Astrocyte (in vitro differentiated cells and primary cell): Measurements from ENCODE around the gene PPFIA1. TPM values are rescaled to one million over a fixed set of nuclear protein-coding genes. Genes with fewer than 3 reads are reported as not detected.

Experiments used
- DNase-seq: peaks from one replicate; pipeline ENCODE4 v3.0.0-alpha.2; 2010; ENCODE audit warnings: low read depth
- FAIRE-seq: peaks from 2 replicates; lab custom pipeline; 2011; peaks lifted over from hg19 to GRCh38; lab: Jason Lieb, UNC
- H2AFZ ChIP-seq: 2 replicates; pipeline ENCODE4 v1.6.0; 2012; ENCODE audit warnings: low read depth, low read length, inconsistent platforms
- H3K27ac ChIP-seq: 2 replicates; pipeline ENCODE4 v1.5.1; 2011; ENCODE audit warnings: low read depth, low read length, inconsistent platforms
- H3K27me3 ChIP-seq: 2 replicates; pipeline ENCODE4 v1.6.0; 2011; ENCODE audit warnings: low read length, inconsistent platforms; ENCODE audit not compliant: insufficient read depth
- H3K36me3 ChIP-seq: 2 replicates; pipeline ENCODE4 v1.5.1; 2011; ENCODE audit warnings: low read length, inconsistent platforms; ENCODE audit not compliant: insufficient read depth
- H3K4me1 ChIP-seq: 2 replicates; pipeline ENCODE4 v1.5.1; 2011; ENCODE audit warnings: low read length, inconsistent platforms; ENCODE audit not compliant: insufficient read depth
- H3K4me2 ChIP-seq: 2 replicates; pipeline ENCODE4 v1.6.0; 2012; ENCODE audit warnings: low read length, inconsistent platforms
- H3K4me3 ChIP-seq: 2 replicates; pipeline ENCODE4 v1.5.1; 2011; ENCODE audit warnings: low read depth, mild to moderate bottlenecking, low read length, inconsistent platforms; ENCODE audit not compliant: insufficient read depth
- H3K79me2 ChIP-seq: 2 replicates; pipeline ENCODE4 v1.6.0; 2012; ENCODE audit warnings: mild to moderate bottlenecking, low read length, inconsistent platforms; ENCODE audit not compliant: insufficient read depth
- H3K9ac ChIP-seq: 2 replicates; pipeline ENCODE4 v1.6.0; 2012; ENCODE audit warnings: mild to moderate bottlenecking, low read length, inconsistent platforms
- H3K9me3 ChIP-seq: 2 replicates; pipeline ENCODE4 v1.5.1; 2012; ENCODE audit warnings: low read depth, mild to moderate bottlenecking, low read length, inconsistent platforms; ENCODE audit not compliant: insufficient read depth
- H4K20me1 ChIP-seq: 2 replicates; pipeline ENCODE4 v1.6.0; 2012; ENCODE audit warnings: low read length, inconsistent platforms; ENCODE audit not compliant: insufficient read depth
- H3K27ac Mint-ChIP-seq: one replicate; pipeline ENCODE4 v1.8.0; 2021; ENCODE audit warnings: mild to moderate bottlenecking, mixed read lengths; ENCODE audit not compliant: unreplicated experiment
- H3K27me3 Mint-ChIP-seq: one replicate; pipeline ENCODE4 v1.8.0; 2021; ENCODE audit warnings: low read depth, mixed read lengths; ENCODE audit not compliant: unreplicated experiment
- H3K36me3 Mint-ChIP-seq: one replicate; pipeline ENCODE4 v1.8.0; 2021; ENCODE audit warnings: low read depth, mixed read lengths; ENCODE audit not compliant: unreplicated experiment
- H3K4me1 Mint-ChIP-seq: one replicate; pipeline ENCODE4 v1.8.0; 2021; ENCODE audit warnings: low read depth, mixed read lengths; ENCODE audit not compliant: unreplicated experiment
- H3K4me3 Mint-ChIP-seq: one replicate; pipeline ENCODE4 v1.8.0; 2021; ENCODE audit warnings: mild to moderate bottlenecking, moderate library complexity, mixed read lengths; ENCODE audit not compliant: unreplicated experiment
- H3K9me3 Mint-ChIP-seq: one replicate; pipeline ENCODE4 v1.8.0; 2021; ENCODE audit warnings: mild to moderate bottlenecking, mixed read lengths; ENCODE audit not compliant: unreplicated experiment
- CTCF ChIP-seq: IDR thresholded peaks from 2 replicates; pipeline ENCODE4 v1.5.1; 2011; ENCODE audit warnings: low read depth, mild to moderate bottlenecking, inconsistent platforms, low read length, moderate library complexity; ENCODE audit not compliant: insufficient read depth
- EZH2 ChIP-seq: IDR thresholded peaks from 2 replicates; pipeline ENCODE4 v1.6.1; 2012; ENCODE audit warnings: mild to moderate bottlenecking, low read length, inconsistent platforms; ENCODE audit not compliant: insufficient read depth
- total RNA-seq: library from RNA; stranded (reverse); gene quantifications from 2 replicates; pipeline ENCODE4 v1.2.1, GENCODE V29; 2021

PPFIA1 gene
- total RNA-seq, 1 donor from 2014 or later: 54.7 TPM

- peaks cover 32% of the 10 kb centered on the region for H3K4me1 Mint-ChIP-seq
- Histone ChIP-seq H3K36me3 (no peaks in the 10 kb centered on the region), H2AFZ (no peak overlapping the region), H3K27ac (peak overlapping the region; percentile 37), H3K27me3 (no peaks in the 10 kb centered on the region), H3K4me3 (no peak overlapping the region), H3K9ac (peak overlapping the region; percentile 32), H3K4me1 (peaks cover 41% of the 10 kb centered on the region), H4K20me1 (peaks cover 48% of the 10 kb centered on the region), H3K79me2 (peaks cover 66% of the 10 kb centered on the region), H3K4me2 (peak overlapping the region; percentile 0), H3K9me3 (no peaks in the 10 kb centered on the region)
- peak; percentile 87 for DNase-seq
- no peaks in the 10 kb centered on the region for H3K27me3 Mint-ChIP-seq
- TF ChIP-seq CTCF (no peak), EZH2 (no peak)
- peaks cover 19% of the 10 kb centered on the region for H3K36me3 Mint-ChIP-seq
- no peak overlapping the region for H3K4me3 Mint-ChIP-seq
- H3K27ac Mint-ChIP-seq: no peak overlapping the region
- H3K9me3 Mint-ChIP-seq: no peaks in the 10 kb centered on the region
- FAIRE-seq: peak; percentile 83
These were observed 32.6 kb downstream of the PPFIA1 start for GRCh38 chr11:70303070-70303469.

GRCh38 chr11:70304208-70304603 lies 33.7 kb downstream of the PPFIA1 start:
- Mint-ChIP-seq H3K9me3 (no peaks in the 10 kb centered on the region), H3K4me1 (peaks cover 24% of the 10 kb centered on the region), H3K36me3 (peaks cover 15% of the 10 kb centered on the region), H3K27me3 (no peaks in the 10 kb centered on the region), H3K4me3 (no peak overlapping the region), H3K27ac (no peak overlapping the region)
- H3K4me3 ChIP-seq: no peak overlapping the region
- H3K27me3 ChIP-seq: no peaks in the 10 kb centered on the region
- H3K4me2 ChIP-seq: no peak overlapping the region
- peaks cover 71% of the 10 kb centered on the region for H3K79me2 ChIP-seq
- H3K27ac ChIP-seq: no peak overlapping the region
- no peak overlapping the region for H3K9ac ChIP-seq
- TF ChIP-seq EZH2 (no peak), CTCF (no peak)
- H2AFZ ChIP-seq: no peak overlapping the region
- peaks cover 33% of the 10 kb centered on the region for H3K4me1 ChIP-seq
- FAIRE-seq (no peak), DNase-seq (no peak)
- H3K36me3 ChIP-seq: no peaks in the 10 kb centered on the region
- H3K9me3 ChIP-seq: no peaks in the 10 kb centered on the region
- peaks cover 39% of the 10 kb centered on the region for H4K20me1 ChIP-seq

- Histone ChIP-seq H3K4me1 (peaks cover 33% of the 10 kb centered on the region), H3K27ac (no peak overlapping the region), H3K9ac (no peak overlapping the region), H4K20me1 (peaks cover 36% of the 10 kb centered on the region), H3K9me3 (no peaks in the 10 kb centered on the region), H3K4me2 (no peak overlapping the region), H3K36me3 (no peaks in the 10 kb centered on the region), H3K27me3 (no peaks in the 10 kb centered on the region), H3K79me2 (peaks cover 68% of the 10 kb centered on the region), H3K4me3 (no peak overlapping the region), H2AFZ (no peak overlapping the region)
- no peak for DNase-seq
- Mint-ChIP-seq H3K4me3 (no peak overlapping the region), H3K36me3 (peaks cover 11% of the 10 kb centered on the region), H3K4me1 (peaks cover 24% of the 10 kb centered on the region), H3K27ac (no peak overlapping the region), H3K9me3 (no peaks in the 10 kb centered on the region), H3K27me3 (no peaks in the 10 kb centered on the region)
- no peak for FAIRE-seq
- TF ChIP-seq CTCF (no peak), EZH2 (no peak)
These were observed 35.0 kb downstream of the PPFIA1 start for GRCh38 chr11:70305501-70305900.
